Activated CD4-positive, alpha-beta T cell treated with anti-CD3 and anti-CD28 coated beads, Interleukin-2, amount 50 U/mL, for 48 hours (primary cell): ENCODE measurements around the gene ARHGAP10.
"Not testable (repeated sequence)": the region's sequence is repeated elsewhere in the genome, so short reads cannot be mapped to it uniquely, and the experiment has no call there.

Source experiments
- DNase-seq, 2 experiments: peaks; one replicate each; pipeline ENCODE4 v3.0.0-alpha.2; 2020

The ARHGAP10 gene

DNA sequence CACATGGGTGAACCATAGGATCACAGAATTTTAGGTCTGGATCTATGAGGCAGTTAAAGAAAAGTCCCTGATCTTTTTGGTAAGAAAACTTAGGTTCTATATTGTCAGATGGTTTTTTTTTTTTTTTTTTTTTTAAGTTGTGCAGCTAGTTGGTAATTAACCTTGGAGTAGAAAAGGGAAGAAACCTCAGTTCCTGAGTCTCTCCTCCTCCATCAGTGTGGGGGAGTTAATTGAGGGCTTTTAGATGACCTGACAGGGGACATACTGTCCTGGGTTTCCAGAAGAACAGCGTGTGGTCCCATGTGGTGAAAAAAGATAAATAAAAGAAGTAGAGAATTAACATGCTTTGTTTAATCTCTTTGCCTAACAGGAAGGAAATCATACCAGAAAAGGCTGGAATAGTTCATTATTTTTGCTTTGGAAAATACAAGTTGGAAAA, 123.7 kb downstream of the ARHGAP10 start:
- no peak for DNase-seq

GRCh38 chr4:147860960-147861359, 129.1 kb downstream of the ARHGAP10 start:
- no peak for DNase-seq

DNA sequence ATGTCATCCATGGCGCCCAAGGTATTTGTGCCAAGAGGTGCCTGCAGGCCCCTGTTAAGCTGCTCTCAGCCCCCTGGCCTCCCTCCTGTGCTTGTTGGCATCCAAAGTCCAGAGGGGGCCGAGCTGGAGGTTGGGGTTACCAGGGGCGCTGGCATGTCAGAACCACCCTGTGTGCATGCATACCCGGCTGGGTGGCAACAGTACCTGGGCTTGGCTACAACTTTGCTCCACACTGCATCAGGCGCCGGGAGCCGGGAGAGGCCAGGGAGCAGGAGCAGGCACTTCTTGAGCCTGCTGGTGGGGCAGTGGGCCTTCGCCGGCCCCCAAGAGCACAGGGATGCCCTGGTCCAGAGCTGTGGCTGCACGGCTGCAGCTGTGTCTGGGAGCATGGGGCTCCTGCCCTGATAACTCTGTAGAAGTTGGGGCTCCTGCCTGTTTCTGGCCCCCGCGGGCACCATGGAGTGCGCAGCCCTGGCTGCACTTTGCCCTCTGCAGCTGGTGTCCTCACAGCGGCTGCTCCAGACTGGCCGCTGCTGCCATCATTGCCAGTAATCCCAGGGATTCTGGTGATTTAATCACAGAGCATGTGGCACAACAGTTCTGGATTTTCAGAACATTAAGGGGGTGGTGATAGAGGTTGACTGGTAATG, 130.3 kb downstream of the ARHGAP10 start:
- no peak for DNase-seq

- no peak for DNase-seq
Observed at GRCh38 chr4:147863111-147863747, 131.3 kb downstream of the ARHGAP10 start.

DNA sequence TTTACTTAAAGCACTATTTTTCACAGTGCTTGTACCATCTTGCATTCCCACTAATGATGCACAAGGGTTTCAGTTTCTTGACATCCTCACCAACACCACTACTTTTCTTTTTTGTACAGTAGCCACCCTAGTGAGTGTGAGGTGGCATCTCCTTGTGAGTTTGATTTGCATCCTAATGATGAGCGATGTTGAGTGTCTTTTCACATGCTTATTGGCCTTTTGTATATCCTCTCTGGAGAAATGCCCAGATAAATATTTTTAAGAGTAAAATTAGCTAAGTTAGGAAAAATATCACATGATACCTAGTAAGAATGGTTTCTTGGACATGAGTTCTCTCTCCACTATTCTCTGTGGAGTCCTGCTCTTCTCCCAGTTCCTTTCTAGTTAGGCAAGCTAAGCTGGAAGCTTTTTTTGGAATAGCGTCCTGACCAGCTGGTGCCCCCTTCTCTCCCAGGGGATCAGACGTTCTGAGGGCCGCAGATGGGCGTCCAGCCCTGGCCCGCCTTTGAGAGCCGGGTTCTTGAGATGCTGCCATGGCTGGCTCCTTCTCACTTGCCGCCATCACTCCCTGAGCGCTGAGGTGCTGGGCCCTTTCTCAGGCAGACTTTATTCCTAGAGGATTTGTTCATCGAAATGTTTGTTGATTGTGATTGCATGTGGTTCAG, 132.1 kb downstream of the ARHGAP10 start:
- no peak for DNase-seq

DNA sequence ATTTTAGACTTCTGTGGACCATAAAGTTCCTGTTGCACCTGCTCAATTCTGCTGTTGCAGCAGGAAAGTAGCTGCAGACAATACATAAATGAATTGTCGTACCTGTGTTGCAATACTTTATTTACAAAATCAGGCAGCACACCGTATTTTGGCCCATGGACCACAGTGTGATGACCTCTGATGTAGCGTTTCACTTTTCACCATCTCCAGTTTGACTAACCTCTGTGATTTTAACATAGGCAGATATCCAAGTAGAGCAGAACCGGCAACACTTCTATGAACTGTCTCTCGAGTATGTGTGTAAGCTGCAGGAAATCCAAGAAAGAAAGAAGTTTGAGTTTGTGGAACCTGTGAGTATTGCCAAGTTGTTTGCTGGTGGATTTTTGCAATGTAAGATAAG, 132.7 kb downstream of the ARHGAP10 start:
- DNase-seq, result no peak

DNA sequence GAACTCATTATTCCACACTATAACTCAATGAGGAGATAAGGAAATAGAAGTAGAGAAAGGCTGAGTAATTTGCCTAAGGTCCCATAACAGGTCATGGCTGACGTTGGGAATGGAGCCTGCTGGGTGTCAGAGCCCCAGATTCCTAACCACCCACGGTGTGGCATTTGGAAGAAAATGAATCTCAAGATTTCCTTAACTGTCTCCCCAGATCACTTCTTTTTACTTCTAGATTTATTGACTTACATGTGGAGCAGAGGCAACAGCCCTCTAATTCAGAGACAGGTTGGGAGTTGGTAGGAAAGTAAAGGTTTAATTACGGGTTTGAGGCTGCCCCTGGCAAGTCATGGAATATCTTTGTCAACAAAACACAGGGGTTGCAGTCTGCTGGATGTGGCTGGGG, 134.0 kb downstream of the ARHGAP10 start:
- DNase-seq, result no peak

DNA sequence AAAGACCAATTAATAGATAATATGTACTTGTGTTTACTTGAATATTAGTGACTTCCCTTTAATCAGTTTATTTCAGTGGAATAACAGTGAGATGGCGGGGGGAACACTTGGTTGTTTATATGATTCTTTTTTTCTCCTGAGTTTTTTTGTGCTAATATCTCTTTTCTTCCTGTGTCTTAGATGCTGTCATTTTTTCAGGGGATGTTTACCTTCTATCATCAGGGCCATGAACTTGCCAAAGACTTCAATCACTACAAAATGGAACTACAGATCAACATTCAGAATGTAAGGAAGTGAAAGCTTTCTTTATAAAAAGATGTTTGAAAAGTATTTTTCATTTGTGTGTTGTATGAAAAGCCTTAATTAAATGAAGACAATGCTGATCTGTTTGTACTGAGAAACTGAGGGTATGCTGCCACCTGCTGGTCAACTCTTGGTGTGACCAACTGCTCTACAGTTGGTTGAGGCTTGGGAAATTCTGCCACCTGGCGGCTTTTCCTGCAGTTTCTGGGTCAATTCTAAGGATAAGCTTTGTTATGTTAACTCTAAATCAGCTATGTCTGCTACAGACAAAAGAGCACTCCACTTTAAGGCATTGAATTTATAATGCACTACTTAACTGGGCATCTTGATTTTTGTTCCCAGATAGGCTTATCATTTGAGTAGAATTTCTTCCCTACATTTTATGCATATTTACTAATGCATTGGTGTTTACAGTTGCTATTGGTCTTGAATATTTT, 134.8 kb downstream of the ARHGAP10 start:
- DNase-seq, result peak; percentile 95 to 96

DNA sequence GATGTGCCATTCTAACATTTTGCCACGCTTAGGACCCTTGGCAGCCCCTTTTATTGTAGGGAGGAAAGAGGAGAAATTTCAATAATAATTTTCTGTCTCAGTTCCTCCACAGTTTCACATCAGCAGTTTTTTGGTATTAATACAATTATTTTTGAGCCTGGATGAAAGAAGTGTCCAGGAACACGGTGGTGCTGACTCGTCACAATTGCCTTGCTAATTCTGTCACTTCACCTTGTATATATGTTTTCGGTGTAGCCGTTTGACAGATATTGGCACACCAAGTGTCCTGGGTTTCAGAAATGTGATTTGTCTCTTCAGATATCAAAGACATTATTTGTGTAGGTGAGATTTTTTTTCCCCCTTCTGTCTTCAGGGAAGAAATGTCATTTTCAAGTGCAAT, 142.2 kb downstream of the ARHGAP10 start:
- DNase-seq, result no peak

DNA sequence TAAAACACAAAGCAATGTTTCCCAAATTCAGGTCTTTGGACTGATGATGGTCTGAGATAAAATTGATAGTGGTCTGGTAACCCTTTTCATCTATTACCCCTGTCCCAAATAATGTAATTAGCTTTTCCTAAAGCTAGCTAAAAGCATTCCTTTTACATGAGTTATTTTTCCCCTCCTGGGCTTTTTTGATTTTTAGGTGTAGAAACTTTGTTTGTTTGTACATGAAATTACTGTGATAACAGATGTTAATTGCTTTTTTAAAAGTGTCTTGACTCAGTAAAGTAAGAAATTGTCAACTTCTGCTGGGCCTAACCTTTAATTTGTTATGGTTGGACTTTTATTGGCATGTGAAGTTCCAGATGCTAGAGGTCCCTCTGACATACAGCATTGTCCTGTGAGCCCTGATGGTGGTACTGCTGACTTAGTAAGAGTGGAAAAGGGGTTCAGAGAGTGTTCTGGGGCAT, 145.5 kb downstream of the ARHGAP10 start:
- no peak for DNase-seq

DNA sequence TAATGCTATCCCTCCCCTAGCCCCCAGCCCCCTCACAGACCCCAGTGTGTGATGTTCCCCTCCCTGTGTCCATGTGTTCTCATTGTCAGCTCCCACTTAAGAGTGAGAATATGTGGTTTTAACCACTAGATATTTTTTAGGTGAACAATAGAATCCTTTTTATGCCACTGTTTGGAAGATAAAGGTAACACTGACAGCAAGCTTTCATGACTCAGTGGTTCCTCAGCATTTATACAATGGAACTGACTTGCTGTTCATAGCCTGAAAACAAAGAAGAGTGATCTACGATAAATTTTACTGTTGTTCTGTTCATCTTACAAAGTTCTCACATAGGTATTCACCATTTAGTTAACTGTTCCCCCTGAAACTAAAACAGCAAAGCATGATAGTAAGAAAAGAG, 147.8 kb downstream of the ARHGAP10 start:
- DNase-seq, result no peak

GRCh38 chr4:147880511-147880910, 148.6 kb downstream of the ARHGAP10 start:
- DNase-seq, result no peak

GRCh38 chr4:147884536-147884935, 152.6 kb downstream of the ARHGAP10 start:
- DNase-seq, result no peak

DNA sequence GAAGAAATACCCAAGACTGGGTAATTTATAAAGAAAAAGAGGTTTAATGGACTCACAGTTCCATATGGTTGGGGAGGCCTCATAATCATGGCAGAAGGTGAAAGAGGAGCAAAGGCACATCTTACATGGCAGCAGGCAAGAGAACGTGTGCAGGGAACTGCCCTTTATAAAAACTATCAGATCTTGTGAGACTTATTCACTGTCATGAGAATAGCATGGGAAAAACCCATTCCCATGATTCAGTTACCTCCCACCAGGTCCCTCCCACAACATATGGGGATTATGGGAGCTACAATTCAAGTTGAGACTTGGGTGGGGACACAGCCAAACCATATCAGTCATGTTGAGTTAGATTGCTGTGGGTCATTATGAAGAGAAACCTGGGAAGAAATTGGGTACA, 153.3 kb downstream of the ARHGAP10 start:
- not testable (repeated sequence) for DNase-seq

DNA sequence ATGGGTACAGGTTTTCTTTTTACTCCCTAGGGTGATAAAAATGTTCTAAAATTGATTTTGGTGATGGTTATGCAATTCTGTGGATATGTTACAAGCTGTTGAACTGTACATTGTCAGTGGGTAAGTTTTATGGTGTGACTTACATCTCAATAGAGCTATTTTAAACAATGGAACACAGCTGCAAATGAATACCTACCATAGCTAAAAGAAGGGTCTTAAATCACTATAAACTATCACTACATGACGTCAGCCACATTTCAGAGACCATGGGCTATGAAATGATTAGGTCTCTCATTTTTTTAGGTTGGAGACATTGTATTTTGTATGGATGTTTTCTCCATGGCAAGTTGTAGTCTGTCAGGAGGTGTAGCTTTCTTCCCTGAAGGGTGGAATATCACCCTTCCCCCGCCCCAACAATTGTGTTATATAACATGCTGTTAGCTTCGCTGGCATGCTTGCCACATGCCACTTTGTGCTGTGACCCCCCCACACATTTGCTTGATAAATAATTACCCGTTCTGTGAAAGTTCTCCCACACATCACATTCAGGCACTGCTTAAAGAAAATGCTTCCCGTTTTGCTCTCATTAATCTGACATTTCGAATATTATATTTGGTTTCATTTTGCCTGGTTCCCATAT, 159.7 kb downstream of the ARHGAP10 start:
- DNase-seq, result no peak

DNA sequence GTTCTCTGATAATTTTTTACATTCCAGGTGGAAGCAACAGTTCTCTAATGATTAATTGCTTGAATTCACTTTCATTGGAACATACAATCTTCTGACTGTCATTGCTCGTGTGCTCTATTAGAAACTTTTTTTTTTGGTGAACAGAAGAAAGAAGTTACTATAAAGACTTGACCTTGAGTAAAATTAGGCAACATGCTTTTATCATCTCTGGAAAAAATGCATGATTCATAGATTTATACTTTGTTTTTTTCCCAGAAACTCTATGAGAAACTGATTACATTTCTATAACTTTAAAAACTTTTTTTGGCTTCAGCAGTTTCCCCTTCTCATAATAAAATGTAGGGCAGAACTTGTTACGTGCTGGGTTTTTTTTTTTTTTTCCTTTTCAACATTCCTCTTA, 167.6 kb downstream of the ARHGAP10 start:
- no peak for DNase-seq

DNA sequence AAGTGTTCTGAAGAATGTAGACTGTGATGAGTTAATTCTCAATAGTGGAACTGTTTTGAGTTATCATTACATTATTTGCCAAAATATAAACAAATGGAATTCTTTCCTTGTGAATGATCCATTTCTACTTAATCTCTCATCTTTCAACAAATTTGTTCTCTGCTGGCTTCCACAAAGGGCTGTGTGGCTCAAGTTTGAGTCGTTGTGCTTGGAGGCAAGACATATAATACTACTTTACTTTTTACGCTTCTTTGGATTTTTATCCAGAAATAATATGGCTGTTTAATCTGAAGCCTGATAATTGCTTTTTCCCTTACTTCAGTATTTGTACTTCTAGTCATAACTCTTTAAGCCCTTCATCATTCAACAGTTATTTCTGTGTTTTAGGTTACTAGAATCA, 169.5 kb downstream of the ARHGAP10 start:
- no peak for DNase-seq

- DNase-seq, result no peak
Observed at GRCh38 chr4:147901916-147902315, 170.0 kb downstream of the ARHGAP10 start.

GRCh38 chr4:147909225-147909624, 177.3 kb downstream of the ARHGAP10 start:
- no peak for DNase-seq

- DNase-seq, result no peak
Observed at GRCh38 chr4:147910315-147910714, 178.4 kb downstream of the ARHGAP10 start.

DNA sequence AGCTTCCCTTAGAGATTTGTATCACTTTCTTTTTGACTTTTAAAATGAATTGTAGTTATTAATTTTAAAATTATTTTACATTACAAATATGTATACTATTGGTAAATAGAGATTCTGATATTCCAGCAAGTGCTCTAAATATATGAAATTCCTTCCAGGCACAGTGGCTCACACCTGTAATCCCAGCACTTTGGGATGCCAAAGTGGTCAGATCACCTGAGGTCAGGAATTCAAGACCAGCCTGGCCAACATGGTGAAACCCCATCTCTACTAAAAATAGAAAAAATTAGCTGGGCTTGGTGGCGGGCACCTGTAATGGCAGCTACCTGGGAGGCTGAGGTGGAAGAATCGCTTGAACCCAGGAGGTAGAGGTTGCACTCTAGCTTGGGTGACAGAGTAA, 180.2 kb downstream of the ARHGAP10 start:
- not testable (repeated sequence) for DNase-seq

GRCh38 chr4:147913137-147913536, 181.2 kb downstream of the ARHGAP10 start:
- no peak for DNase-seq

DNA sequence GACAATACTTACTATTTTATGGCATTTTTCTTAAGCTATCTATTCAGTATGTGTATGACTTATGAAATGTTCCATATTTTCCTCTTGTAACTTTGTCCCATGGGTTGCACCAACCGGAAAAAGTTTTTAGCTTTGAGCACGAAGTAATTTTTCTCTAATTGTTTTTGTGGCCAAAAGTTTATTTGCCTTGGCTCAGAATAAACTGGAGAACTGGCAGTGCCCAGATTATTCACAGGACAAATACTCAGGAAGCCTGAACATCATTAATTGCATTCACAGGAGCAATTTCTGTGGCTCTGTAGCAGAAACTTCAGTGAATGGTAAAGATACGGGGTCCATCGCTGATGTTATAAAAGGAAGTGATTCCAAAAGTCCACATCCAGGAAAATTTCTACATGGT, 184.5 kb downstream of the ARHGAP10 start:
- no peak for DNase-seq
